ENCODE data around the gene HSDL2.
"Not testable (repeated sequence)": the region's sequence is repeated elsewhere in the genome, so short reads cannot be mapped to it uniquely, and the experiment has no call there.

HSDL2 gene

DNA sequence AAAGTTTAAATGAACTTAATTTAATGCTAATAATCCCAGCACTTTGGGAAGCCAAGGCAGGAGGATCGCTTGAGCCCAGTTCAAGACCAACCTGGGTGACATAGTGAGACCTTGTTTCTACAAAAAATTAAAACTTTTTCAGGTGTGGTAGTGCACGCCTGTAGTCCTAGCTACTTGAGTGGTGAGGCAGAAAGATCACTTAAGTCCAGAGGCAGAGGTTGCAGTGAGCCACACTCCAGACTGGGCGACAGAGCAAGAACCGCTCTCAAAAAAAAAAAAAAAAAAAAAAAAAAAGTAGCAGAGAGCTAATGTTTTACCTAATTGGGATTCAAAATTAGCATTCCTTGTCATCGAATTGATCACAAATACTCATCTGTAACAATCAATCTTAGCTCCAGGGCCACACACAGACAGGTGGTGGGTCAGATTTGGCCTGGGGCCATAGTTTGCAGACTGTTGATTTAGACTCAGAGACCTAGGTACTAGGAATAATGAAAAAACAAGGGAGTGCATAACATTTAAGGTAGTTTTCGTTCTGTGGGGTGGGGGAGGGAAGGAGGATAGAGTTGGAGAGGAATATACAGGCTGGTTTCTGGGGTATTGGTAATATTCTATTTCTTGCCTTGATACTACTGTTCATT is 21.4 kb downstream of the HSDL2 start:
- no peak for DNase-seq

GRCh38 chr9:112403614-112404201 is 23.8 kb downstream of the HSDL2 start:
- DNase-seq, result no peak

DNA sequence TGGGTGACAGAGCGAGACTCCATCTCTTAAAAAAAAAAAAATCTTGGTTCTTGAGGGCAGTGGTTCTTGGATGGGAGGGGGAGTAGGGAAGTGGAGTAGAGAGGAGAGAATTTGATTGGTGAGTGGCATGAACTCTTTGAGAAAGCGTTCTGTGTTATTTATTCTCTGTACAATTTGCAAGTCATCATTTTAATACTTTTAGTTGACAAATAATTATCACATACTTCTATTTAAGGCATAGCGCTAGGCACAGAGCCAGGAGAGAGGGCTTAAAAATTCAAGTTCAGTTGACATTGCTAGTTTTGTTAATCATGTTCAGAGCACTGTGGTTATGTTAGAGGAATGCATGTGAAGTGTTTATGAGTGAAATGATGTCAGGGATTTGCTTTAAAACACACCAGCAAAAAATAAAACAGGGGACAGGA is 24.6 kb downstream of the HSDL2 start:
- DNase-seq, result peak; percentile 35

DNA sequence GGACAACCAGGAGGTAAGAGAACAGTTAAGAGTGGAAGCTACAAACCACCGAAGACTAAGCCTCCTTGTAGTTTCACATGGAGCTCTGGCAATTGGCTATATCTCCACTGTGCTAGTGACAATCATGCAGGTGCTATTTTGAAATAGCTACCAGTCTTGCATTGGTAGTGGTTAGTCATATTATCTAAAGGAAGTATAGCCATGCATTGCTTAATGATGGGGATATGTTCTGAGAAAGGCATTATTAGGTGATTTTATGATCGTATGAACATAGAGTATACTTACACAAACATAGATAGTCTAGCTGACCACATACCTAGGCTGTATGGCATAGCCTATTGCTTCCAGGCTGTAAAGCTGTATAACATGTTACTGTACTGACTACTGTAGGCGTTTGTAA is 28.4 kb downstream of the HSDL2 start:
- DNase-seq, result no peak

DNA sequence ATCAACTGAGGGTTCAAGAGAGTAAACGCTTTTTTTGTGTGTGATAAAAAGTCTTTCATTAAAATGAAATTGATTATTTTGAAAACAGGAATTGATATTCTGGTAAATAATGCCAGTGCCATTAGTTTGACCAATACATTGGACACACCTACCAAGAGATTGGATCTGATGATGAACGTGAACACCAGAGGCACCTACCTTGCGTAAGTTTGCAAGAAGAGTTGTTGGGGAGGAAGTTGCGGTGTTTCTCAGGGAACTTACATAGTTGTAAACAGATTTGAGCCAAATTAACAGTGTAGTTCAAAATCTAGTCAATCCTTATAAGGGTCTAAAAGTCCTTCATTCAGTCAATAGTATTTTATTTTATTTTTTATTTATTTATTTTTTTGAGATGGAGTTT is 28.9 kb downstream of the HSDL2 start:
- no peak for DNase-seq

DNA sequence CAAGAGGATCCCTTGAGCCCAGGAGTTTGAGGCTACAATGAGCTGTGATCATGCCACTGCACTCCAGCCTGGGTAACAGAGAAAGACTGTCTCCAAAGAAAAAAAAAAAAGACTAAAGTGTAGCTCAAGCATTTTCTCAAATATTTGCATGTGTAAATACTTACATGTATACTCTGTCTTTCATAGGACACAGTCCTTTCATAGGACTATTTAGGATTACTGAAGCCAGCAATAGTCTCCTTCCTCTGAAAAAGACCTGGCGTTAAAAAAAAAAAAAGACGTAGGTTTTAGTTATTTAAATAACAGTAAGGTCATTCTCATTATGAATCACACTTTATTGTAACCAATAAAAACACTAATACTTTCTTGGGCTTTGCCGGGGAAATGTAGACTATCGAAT is 29.9 kb downstream of the HSDL2 start:
- no peak for DNase-seq

GRCh38 chr9:112411626-112412027 is 31.7 kb downstream of the HSDL2 start:
- DNase-seq, result no peak

- not testable (repeated sequence) for DNase-seq
These were observed 33.8 kb downstream of the HSDL2 start for GRCh38 chr9:112413728-112414127.

- no peak for DNase-seq
These were observed 40.3 kb downstream of the HSDL2 start for GRCh38 chr9:112420208-112420607.

GRCh38 chr9:112421771-112422222 is 41.9 kb downstream of the HSDL2 start:
- peak; percentile 4 for DNase-seq

DNA sequence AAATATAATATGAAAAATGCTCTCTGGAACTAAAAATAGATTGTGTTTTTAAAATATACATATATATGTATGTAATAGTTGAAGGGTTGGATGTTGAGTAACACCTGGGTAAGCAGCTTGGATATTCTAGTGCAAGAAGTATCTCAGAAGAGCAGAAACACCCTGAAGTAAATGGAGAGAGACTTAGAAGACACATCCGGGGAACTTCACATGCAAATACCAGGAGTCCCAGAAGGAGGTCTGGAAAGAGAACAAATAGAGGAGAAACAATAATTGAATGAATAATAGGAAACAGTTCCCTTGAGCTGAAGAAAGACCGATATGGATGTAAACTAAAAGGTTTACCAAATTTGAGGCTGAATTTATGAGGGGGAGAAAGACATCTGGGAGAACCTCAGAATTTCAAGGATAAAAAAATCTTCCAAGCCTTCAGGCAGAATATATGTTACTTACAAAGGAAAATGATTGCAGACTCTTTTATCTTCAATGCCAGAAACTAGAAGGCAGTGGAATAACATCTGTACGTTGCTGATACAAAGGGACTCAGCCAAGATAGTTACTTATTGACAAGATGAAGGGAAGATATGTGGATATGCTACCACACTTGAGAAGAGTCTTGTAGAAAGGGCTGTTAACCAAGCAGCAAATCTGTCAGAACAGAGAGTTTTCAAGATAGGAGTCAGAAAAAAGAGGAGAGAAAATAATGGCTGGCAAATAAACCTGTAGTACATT is 42.7 kb downstream of the HSDL2 start:
- no peak for DNase-seq

- DNase-seq, result no peak
These were observed 50.2 kb downstream of the HSDL2 start for GRCh38 chr9:112430006-112430522.

GRCh38 chr9:112433499-112434392 is 53.8 kb downstream of the HSDL2 start:
- no peak for DNase-seq

DNA sequence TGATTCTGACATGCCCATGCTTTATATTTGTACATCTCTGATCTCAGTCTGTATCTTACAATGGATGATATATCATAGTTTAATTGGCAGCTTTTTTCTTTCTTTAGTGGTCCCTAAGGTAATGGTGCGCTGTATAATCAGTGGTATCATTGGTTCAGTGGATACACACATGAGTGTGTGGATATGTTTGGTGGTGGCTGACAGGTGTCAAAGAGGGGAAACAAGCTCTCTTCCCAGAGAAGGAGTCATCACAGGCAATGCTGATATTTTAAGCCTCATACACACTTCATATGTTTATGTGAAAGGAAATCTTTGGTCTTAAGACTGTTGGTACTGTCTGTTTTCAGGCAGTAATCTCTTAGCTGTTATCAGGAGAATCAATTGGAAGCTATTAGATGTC is 54.6 kb downstream of the HSDL2 start:
- no peak for DNase-seq

DNA sequence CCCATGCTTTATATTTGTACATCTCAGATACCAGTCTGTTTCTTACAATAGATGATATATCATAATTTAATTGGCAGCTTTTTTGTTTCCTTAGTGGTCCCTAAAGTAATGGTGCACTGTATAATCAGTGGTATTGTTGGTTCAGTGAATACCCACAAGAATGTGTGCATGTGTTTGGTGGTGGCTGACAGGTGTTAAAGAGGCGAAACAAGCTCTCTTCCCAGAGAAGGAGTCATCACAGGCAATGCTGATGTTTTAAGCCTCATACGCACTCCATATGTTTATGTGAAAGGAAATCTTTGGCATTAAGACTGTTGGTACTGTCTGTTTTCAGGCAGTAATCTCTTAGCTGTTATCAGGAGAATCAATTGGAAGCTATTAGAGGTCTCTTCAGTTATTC is 57.5 kb downstream of the HSDL2 start:
- no peak for DNase-seq

DNA sequence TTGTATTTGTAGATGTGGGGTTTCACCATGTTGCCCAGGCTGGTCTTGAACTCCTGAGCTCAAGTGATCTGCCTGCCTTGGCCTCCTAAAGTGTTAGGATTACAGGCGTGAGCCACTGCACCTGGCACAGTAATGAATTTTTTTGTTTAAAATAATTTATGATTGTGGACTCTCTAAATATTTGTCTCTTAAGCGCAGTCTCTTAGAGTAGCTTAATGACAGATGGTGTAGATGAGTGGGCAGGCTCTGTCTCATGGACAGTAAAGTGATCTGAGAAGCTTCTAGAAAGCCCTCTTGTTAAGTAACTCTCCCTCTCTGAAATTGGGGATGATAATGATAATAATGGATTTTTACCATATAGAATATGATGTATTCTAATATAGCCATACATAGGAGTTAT is 59.3 kb downstream of the HSDL2 start:
- DNase-seq, result no peak

DNA sequence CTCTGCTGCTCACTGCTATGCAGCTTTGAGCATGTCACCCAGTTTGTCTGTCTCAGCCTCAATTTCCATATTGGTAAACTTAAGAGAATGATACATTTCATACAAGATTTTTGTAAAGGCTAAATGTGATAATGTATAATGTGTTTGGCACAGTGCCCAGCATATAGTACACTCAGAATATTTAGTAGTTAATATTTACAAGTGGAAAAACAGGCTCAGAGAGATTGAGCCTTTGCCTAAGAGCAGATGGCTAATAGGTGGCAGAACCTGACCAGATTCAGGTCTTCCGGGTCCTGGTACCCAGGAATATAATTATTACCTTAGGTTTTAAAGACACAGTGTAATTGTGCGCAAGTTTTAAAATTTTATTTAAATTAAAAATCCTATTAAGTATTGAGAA is 59.9 kb downstream of the HSDL2 start:
- DNase-seq, result no peak

GRCh38 chr9:112443200-112443599 is 63.3 kb downstream of the HSDL2 start:
- peak; percentile 8 for DNase-seq

DNA sequence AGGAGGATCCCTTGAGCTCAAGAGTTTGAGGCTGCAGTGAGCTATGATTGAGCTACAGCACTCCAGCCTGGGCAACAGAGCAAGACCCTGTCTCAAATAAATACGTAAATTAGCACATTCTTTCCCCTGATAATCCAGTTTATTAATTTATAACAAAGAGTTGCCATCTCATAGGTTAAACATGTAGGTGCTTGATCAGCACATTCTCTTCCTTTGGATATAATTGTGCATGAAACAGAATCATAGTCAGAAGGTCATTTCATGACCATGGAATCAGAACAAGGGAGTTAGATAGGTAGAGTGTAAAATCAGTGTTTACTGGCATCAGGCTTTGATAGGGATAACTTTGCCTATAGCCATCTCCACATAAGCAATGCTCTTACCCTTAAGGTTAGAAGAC is 63.7 kb downstream of the HSDL2 start:
- no peak for DNase-seq

DNA sequence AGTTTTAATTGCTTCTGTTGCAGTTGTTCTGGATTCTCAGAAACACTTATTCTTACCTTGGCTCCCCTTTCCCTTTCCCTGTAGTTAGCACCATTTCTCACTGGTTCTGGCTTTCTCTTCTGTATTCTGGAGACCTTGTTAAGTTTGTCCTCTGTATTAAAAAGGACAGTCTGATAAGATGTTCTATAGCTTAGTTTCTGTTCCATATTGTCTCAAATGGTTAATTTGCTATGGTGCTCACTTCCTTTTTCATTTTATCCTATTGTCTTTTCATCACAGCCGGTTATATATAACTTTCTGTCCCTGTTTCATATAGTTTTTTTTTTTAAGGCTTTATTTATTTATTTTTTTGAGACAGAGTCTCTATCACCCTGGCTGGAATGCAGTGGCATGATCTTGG is 65.3 kb downstream of the HSDL2 start:
- DNase-seq, result no peak

DNA sequence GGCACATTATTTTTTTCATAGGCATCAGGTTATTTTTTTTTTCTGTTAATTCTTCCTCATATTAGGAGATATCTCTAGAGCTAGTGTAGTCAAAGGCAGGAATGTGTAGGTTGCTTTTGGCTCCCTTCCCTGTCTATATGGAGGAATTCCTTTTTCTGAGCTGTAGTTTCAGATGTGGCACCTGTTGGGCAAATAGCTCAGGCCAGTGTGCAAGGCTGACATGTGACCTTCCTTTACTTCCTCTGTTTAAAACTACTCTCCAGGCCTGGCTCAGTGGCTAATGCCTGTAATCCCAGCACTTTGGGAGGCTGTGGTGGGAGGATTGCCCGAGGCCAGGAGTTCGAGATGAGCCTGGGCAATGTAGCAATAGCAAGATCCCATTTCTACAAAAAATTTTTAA is 66.2 kb downstream of the HSDL2 start:
- no peak for DNase-seq

- DNase-seq, result no peak
These were observed 66.6 kb downstream of the HSDL2 start for GRCh38 chr9:112446526-112446925.

DNA sequence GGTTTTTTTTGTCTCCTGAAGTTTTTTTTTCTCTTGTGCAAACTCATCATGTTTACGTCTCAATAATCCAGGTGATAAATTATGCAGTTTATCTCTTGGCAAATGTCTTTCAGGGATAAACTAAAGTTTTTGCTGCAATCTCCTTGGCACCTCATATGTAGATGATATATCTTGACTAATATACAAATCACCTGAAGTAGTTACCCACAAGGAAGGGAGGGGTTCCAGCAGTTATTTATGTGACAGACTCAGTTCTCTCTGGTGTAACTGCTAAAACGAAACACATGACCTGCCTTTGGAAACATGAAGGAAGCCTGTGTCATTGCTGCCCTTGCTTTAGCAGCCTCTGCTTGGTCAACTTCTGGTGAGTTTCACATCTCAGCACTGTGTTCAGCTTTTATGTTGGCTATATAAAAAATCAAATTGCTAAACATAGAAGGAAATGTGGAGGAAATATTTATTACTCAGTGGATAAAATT is 67.4 kb downstream of the HSDL2 start:
- peak; percentile 62 for DNase-seq

Measured in fibroblast of upper back skin (primary cell).